Stimulated activated CD4-positive, alpha-beta T cell treated with anti-CD3 and anti-CD28 coated beads, Interleukin-4, amount 100 ng/mL, for 24 hours (primary cell): Measurements from ENCODE around the gene PFDN1.

Experiments used
- DNase-seq: peaks from one replicate; pipeline ENCODE4 v3.0.0-alpha.2; 2020

PFDN1 gene

DNA sequence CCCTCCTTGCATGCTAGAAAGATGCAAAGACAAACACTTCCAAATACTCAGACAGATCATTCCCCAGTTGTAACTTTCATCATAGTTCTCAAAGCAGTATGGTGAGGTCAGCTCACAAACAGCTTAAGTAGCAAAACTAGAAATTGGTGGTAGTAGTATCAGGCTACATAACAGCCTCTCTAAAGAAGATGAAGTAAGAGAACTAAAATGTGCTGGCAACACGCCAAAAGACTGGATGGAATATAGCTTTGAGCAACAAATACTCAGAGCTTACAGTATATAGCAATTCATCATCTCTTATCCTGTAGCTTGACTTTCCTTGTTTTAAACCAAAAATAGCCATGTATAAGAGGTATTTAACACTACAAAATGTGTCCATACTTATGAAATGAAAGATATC, 7.5 kb downstream of the PFDN1 start:
- peak; percentile 15 for DNase-seq

DNA sequence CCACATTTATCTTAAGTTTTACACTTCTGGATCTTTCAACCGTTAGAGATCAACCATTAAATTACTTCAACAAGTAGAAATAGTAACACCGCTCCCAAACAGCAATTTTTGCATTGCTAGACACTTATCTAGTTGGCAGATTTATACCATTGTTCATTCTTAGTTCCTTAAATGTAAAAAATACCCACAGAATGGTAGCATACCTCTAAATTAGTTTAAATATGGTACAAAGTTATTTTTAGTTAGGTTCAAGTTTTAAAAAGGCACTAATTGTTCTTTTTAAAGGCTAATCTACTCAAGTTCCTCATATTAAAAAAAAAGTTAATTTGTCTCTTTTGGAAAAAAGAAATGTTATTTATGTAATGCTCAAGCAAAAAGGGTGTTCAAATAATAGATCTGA, 8.1 kb downstream of the PFDN1 start:
- no peak for DNase-seq

DNA sequence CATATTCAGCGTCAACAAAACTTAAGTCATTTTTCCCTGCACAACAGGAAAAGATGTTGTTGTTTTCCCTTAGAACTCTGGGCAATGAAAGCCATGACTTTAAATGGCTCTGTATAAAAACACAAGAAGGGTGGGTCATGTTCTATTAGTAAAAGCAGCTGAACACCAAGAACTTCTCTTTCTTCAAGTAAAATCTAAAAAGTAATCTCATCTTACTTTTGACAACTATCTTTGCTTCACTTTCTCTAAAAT, 9.1 kb downstream of the PFDN1 start:
- DNase-seq: no peak

DNA sequence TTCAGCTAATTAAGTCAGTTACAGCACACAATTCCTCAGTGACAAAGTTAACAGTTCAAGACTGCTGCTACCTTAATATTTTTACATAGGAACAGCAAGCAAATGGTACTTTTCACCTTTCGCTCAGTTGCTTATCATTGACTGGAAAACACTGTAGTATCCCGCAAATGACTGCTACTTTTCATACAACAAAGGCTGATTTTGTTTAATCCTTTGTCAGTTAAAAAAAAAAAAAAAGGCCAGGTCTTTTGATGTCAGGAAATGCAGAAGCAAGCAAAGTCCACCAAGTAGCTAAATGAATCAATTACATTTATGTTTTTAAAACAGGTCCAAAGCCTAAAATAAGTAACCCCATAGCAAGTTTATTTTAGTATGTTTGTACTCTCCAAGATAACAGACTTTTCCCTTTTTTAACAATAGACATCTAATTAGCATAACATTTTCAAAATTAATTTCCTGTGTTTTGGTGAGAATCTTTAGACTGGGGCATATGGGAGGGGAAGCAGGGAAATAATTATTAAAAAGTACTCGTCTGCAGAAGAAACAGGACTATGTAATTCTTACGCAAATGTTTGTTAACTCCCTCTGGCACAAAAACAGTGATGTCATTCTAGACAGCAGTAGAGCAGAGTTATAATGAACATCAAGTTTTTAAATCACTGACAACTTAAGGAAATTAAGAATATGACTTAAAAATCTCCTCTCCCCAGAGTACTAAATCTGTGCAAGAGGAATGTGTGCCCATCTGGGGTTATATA, 9.6 kb downstream of the PFDN1 start:
- no peak for DNase-seq

DNA sequence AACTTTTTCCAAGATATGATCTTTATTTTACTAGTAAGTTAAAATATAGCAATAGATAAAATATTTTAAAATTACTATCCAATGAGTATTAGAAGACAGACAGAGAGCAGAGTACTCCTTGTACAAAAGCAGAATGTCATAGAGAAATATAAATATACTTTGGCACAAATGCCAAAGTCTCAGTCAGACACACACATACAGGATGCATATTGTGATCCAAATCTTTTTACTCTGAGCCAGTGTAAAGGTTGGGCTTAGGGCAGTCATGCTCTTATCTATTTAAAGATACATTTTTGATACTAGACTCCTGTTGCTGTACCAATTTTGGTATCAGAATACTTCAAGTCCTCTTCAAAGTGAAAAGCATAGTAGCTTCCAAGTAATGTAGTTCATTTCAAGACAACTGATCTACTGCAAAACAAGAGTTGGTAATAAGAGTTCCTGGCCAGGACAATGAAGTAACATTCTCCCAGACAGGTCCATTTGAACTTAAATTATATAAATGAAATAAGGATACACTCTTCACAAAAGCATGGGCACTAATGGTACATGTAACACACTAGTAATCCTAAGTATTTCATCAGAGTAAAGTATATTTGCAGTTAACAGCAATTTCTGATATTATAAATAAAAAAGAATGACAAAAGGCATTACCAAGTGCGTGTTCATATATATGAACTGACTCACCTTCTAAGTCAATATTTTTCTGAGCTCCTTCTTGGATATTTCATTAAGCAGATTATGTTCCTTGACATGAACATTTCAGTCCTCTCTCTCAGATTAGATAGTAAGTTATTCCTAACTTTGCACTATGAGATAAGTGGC, 10.5 kb downstream of the PFDN1 start:
- no peak for DNase-seq

DNA sequence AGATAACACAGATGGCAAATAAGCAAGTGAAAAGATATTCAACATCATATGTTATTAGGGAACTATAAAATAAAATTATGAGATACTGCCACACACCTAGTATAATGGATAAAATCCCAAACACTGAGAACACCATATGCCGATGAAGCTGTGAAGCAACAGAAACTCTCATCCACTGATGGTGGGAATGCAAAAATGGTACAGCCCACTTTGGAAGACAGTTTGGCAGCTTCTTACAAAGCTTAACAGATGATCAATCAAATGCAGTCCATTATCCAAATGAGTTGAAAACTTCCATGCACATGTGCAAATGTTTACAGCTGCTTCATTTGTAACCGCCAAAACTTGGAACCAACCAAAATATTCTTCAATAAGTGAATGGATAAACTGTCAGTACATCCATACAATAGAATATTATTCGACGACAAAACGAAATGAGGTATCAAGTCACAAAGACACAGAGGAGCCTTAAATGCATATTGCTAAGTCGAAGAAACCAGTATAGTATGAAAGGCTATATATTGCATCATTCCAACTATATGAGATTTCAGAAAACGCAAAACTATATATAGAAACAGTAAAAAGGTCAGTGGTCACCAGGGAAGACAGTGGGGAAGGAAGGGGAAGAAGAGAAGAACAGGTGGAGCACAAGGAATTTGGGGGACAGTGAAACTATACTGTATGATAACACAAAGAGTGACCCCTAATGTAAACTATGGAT, 14.9 kb downstream of the PFDN1 start:
- DNase-seq: no peak

DNA sequence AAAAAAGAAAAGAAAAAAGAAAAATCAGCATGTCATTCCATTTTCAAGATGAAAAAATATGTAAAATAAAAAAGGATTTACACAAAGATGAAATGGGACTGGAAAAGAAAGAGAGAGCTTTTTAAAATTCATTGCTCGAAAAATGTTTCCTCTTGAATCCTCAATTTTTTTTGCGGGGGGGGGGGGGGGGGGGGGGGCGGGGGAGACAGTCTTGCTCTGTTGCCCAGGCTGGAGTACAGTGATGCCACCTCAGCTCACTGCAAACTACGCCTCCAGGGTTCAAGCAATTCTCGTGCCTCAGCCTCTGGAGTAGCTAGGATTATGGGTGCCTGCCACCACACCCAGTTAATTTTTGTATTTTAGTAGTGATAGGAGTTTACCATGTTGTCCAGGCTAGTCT, 16.5 kb downstream of the PFDN1 start:
- DNase-seq: no peak

DNA sequence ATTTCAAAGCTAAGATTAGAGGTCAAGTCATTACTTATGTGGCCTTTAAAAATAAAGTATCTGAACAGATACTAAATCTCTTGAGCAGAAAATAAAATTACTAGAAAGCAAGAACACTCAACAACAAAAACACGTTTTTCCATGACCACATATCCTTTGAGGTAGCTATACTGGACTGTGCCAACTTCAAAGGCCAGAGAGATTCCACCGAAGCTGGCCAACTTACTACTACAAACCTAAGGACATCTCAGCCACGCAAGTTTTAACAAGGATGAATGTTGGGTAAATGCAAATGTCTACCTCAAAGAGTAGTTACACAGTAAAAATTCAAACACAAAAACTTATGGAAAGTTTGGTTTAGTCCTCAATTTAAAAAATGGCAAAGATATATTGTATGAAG, 18.9 kb downstream of the PFDN1 start:
- DNase-seq: no peak

DNA sequence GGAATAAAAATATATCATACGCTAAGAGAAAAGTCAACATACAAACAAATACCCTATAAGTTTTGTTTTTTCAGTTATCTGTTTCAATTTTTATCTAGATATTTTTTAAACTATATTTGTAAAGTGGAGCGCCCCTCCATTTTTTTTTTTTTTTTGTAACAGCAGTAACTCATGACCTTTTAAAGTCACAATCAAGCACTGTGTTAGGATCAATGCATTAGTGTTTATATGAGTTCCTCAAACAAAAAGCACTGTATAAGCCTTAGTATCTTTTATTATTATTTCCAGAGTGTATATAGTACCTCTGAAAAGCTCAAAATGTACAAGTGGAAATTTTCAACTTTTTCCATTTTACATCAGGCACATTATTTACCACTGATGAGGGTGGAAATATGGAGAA, 20.6 kb downstream of the PFDN1 start:
- DNase-seq: no peak

DNA sequence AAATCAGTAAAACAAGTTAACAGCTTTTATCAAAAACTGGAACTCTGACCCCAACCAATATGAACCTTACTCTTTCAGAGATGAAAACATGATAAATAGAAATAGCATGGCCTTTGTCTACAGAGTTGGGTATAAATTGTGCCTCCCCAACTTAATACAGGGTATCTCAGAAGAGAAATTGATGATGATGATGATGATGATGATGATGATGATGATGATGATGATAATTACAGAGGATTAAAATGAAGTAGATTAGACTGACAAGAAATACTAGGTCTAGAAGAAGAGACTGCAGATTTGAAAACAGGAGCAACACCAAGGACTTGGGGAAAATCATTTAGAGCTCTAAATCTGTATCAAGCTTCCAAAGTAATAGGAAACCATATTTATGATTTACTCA, 27.1 kb downstream of the PFDN1 start:
- DNase-seq: no peak

DNA sequence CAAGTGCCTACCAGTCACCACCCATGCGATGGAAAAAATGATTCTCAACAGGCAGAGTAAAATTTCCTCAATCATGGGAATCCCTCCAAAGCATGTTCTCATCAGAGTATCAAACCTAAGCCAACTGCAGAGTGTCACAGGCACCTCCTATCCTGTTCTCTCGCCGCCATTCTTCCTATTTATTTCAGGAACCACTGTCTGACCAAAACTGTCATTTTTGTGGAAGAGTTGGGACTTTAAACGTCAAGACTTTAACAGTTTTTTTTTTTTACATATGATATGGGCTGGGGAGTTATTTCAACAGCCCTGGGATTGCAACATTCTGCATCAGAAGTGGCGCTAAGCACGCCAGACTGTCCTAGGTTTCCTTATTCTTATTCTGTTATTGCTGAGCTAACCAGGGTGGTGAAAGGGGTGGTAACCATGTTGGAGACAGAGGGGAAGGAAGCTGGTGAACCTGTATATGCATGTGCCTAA, 29.5 kb downstream of the PFDN1 start:
- DNase-seq: no peak

DNA sequence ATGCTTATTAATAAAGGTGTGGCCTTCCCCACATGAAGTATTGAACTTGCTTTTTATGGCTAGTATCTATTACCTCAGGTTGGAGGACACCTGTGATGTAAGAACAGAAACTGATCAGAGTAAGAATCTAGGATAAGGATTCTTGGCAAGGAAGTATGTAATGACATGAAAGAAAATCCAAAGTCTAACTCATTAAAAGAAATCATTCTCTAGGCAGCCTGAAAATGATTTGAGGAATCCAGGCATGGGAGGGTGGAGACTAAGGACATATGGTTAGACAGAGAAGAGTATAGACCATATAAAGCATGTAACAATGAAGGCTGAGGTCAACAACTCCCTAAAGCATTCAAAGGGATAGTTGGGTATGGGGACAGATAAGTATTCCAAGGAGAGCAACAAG, 32.9 kb downstream of the PFDN1 start:
- no peak for DNase-seq

DNA sequence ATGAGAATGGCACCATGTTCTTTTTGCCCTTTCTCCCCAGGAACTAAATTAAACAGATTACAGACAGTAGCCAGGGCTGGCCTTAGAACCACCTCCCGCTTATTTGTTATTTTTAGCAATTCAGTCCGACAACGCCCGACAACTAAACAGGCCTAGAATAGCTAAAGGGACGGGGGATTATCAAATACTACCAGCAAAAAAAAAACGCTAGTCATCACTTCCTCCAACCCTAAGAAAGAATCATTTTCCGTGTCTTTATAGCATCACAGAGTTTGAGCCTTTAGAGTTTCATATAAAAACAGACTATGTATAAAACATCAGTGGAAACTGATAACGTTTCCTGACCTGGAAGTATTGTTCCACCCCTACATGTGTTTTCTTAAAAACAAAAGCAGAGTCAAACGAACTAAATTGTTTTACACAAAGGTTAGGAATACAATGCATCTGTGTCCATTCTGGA, 35.3 kb downstream of the PFDN1 start:
- DNase-seq: no peak

DNA sequence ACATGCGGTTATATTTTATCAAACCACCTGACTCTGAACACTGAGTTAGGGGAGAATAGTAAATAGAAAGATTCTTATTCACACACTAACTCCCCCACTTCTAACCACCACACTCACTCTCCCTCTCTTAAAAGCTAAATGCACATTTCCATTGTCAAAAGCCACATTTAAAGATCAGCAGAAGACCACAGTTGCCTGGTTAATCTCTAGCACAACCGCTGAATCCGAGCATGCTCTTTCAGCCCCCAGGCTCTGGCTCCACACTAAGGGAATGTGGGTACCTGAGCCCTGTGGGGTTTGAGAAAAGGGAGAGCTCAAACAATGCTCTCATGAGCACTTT, 35.7 kb downstream of the PFDN1 start:
- no peak for DNase-seq

DNA sequence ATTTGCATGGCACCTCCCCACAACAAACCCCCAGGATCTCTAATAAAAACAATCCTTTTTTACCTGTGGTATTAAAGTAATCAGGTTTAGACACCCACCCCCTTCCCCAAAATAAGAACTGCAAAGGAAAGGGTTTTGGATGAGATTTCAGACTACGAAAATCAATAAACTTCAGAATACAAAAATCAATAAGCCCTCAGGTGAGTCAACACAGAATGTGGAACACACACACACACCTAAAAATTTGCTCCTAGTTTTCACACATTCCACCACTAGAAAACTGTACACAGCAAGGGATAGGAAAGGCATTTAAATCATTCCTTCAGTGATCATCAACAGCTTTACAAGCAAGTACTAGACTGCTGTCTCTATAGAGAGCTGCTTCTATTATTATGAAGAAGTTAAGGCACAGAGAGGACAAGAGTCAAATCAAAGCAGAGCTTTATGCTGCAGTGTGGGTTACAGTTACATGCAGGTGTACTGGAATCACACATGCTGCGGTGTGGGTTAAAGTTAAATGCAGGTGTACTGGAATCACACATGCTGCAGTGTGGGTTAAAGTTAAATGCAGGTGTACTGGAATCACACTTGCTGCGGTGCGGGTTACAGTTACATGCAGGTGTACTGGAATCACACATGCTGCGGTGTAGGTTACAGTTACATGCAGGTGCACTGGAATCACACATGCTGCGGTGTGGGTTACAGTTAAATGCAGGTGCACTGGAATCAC, 36.3 kb downstream of the PFDN1 start:
- DNase-seq: no peak

DNA sequence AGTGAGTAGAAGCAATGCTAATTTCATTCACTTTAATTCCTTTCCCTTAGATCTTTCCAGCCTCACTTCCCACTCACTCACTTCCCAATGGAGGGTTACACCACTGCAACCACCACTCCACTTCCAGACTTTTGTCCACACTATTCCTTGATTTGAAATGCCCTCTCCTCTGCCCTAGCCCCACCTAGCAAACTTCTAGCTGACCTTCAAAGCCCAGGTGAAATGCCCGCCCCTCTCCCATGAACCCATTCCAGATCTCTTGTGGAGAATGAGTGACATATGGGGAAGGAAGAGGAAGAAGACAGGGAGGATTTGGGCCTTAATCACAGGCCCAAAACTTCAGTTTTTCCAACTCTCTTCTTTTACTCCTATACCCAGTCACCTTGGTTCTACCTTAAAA, 37.1 kb downstream of the PFDN1 start:
- no peak for DNase-seq

DNA sequence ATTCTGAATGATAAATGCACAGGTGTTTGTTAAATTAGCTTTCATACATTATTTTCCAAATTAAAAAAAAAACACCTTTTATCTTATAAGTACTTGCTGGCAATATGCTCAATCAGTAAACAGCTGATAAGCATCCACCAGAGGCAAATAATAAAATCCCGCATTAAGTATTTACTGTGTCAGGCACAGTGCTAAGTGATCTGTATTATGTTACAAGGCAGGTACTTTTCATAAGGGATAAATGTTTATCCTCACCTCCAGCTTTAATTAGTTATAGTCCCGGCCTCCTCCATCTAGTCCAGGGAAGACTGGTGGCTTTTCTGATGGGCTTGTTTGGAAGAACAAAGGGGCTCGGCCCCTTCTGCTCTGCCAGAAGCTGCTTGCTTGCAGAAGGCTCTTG, 40.1 kb downstream of the PFDN1 start:
- no peak for DNase-seq

DNA sequence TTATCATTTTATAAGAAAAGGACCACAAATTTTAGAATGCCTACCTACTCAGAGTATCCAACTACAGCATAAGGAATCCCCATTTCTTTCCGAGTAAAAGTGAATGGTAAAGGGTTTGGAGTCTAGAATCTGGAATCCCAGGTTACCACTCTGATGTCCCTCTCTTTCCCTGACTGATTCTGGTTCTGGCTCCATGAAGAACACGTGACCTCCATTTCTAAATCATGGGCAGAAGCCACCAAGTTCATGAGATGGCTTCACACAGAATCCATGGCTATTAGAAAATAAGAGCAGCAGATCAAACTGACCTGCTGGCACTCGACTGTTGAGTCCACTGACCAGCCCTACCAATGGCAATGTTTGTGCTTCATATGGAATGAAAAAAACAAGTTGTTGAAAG, 40.7 kb downstream of the PFDN1 start:
- DNase-seq: no peak

DNA sequence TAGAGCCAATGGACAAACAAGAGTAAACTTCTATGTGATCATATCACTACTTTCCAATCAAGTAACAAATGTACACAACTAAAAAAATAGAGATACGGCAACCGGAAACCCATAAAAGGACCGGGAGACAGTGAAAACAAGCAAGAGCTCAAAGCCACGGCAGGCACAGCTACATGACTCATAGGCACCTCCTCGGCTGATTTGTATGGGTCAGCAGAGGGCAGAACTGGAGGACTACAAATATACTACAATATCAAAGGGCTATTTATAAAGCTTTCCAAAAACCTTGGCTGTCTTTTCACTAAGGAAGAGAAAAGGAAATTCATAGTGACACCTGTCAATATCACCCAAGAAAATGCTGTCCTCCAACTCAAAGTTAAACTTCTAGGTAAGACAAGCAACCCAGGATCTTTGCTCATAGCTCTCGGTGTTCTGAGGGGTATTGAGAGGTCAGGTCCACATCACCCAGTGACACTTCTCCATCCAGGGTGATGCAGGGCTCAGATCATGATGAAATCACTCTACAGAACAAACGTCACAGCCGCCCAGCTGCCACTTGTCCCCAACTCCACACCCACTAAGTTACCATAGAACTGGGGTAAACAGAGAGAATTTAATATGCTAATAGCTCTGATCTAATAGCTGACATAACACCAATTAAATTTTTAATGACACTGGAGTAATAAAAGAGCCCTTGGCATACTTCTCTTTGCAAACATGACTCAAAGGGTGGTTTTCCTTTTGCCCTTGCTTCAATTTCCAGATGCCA, 41.3 kb downstream of the PFDN1 start:
- DNase-seq: peak; percentile 27

DNA sequence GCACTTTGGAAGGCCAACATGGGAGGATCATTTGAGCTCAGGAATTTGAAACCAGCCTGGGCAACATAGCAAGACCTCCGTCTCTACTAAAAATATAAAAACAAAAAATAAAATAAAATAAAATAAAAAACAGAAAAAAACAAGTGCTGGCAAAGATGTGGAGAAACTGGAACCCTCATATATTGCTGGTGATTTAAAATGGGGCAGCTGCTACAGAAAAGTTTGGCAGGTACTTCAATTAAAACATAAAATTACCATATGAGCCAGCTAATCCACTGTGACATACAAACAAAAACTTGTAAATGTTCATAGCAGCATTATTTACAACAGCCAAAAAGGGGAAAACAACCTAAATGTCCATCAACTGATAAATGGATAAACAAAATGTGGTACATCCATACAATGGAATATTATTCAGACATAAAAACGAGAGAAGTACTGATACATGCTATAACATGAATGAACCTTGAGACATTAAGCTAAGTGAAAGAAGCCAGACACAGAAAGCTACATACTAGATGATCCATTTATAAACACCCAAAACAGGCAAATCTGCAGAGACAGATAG, 42.7 kb downstream of the PFDN1 start:
- no peak for DNase-seq

DNA sequence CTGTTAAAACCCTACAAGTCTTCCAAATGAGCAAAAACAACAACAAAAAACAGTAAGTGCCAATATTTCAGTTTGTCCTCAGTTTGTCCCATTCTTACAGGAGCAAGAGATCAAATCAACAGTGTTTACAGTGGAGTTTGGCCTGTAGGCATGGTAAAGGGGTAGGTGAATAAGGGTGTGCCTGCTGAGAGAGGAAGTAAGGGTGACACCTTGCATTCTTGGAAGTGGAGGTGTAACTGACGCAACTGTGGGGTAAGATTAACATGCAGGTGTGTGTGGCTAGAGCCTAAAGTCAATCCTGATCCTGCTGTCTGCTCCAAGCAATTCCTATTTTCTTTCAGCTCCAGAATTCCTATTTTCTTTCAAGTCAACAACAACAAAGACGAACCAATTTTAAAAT, 43.4 kb downstream of the PFDN1 start:
- no peak for DNase-seq

DNA sequence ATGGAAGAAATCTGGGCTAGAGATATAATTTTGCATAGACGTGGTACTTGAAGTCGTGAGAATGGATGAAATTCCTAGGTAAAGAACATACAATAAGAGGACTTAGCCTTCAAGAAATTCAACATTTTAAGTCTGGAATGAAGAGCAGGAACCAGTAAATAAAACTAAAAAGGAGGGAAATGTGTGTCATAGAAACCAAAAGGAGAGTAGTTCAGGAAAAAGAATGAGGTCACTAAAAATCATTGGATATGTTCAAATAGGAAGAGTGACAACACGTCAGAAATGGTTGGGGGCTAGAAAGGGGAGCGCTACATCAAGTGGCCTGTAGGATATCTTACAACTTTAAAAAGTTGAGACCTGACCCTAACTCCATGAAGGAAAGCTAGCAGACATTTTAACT, 44.0 kb downstream of the PFDN1 start:
- no peak for DNase-seq
